AG09309 (cell line): Measurements from ENCODE around the gene ALKAL2.

Experiments
- DNase-seq: peaks from one replicate; pipeline ENCODE4 v3.0.0-alpha.2; 2010; ENCODE audit warnings: low read depth
- H3K4me3 ChIP-seq: 2 replicates; pipeline ENCODE4 v1.5.1; 2011; ENCODE audit warnings: mild to moderate bottlenecking, low read depth, low read length, moderate library complexity; ENCODE audit not compliant: control insufficient read depth
- CTCF ChIP-seq: IDR thresholded peaks from 2 replicates; pipeline ENCODE4 v1.5.1; 2011; ENCODE audit warnings: mild to moderate bottlenecking, low read depth, low read length, inconsistent platforms; ENCODE audit not compliant: insufficient read depth, control insufficient read depth; ENCODE audit errors: missing control alignments

Gene ALKAL2

GRCh38 chr2:271917-272316 is 16.0 kb downstream of the ALKAL2 start:
- TF ChIP-seq CTCF: no peak
- no peak overlapping the region for H3K4me3 ChIP-seq
- DNase-seq: no peak

- no peak for DNase-seq
- no peak for TF ChIP-seq CTCF
- H3K4me3 ChIP-seq: no peak overlapping the region
Measured at GRCh38 chr2:270861-271260, 17.0 kb downstream of the ALKAL2 start.

- no peak for DNase-seq
- TF ChIP-seq CTCF: no peak
- H3K4me3 ChIP-seq: no peak overlapping the region
Measured at GRCh38 chr2:269356-270030, 18.4 kb downstream of the ALKAL2 start.

- no peak for DNase-seq
- no peak overlapping the region for H3K4me3 ChIP-seq
- no peak for TF ChIP-seq CTCF
Measured at GRCh38 chr2:268323-268722, 19.6 kb downstream of the ALKAL2 start.

- peak; percentile 3 for TF ChIP-seq CTCF
- peak within 1 kb of the TSS; percentile 96 for H3K4me3 ChIP-seq
- DNase-seq: peak; percentile 71
Measured at GRCh38 chr2:264493-265468, 23.1 kb downstream of the ALKAL2 start, which contains the start of gene ACP1. ACP1 (plus strand) TSS chr2:264947; CDS start chr2:264965, 18 bp downstream.

- peak within 1 kb of the TSS; percentile 96 for H3K4me3 ChIP-seq
- TF ChIP-seq CTCF: no peak
- DNase-seq: no peak
Measured at GRCh38 chr2:263774-264492, 24.0 kb downstream of the ALKAL2 start, which contains the start of gene SH3YL1. SH3YL1 (minus strand) TSS chr2:264032; CDS start chr2:263984, 48 bp downstream.
